HG03064 (cell line): ENCODE measurements around the gene ADGRL4.
"Not testable (repeated sequence)": the region's sequence is repeated elsewhere in the genome, so short reads cannot be mapped to it uniquely, and the experiment has no call there.

Experiments
- ATAC-seq: cut with Tn5 transposase; IDR thresholded peaks from one replicate; pipeline ENCODE4 v1.9.1; 2021; ENCODE audit warnings: low read depth; ENCODE audit not compliant: unreplicated experiment

Gene ADGRL4

GRCh38 chr1:79006564-79006963 is at the start of gene ADGRL4:
TSS of gene ADGRL4 (minus strand) at chr1:79006730. CDS start at chr1:79006654, 76 bp downstream.
- no peak for ATAC-seq

- ATAC-seq, result no peak
These were observed 49.3 kb upstream of the ADGRL4 start for GRCh38 chr1:79055856-79056255.

GRCh38 chr1:79052829-79053449 is 46.4 kb upstream of the ADGRL4 start:
- peak; percentile 97 for ATAC-seq

- no peak for ATAC-seq
These were observed 38.6 kb upstream of the ADGRL4 start for GRCh38 chr1:79044974-79045650.

GRCh38 chr1:79043506-79043905 is 37.0 kb upstream of the ADGRL4 start:
- no peak for ATAC-seq

GRCh38 chr1:79042539-79042938 is 36.0 kb upstream of the ADGRL4 start:
- no peak for ATAC-seq

- peak; percentile 63 for ATAC-seq
These were observed 35.6 kb upstream of the ADGRL4 start for GRCh38 chr1:79042117-79042516.

GRCh38 chr1:79041666-79042065 is 35.1 kb upstream of the ADGRL4 start:
- ATAC-seq, result no peak

GRCh38 chr1:79040424-79041082 is 34.0 kb upstream of the ADGRL4 start:
- ATAC-seq, result peak; percentile 86

- no peak for ATAC-seq
These were observed 30.6 kb upstream of the ADGRL4 start for GRCh38 chr1:79037085-79037484.

GRCh38 chr1:79012500-79012899 is 6.0 kb upstream of the ADGRL4 start:
- no peak for ATAC-seq

- no peak for ATAC-seq
These were observed 4.1 kb upstream of the ADGRL4 start for GRCh38 chr1:79010589-79010988.

GRCh38 chr1:79005945-79006344 is 585 bp downstream of the ADGRL4 start:
- ATAC-seq, result no peak

- ATAC-seq, result no peak
These were observed 1.6 kb downstream of the ADGRL4 start for GRCh38 chr1:79004916-79005315.

GRCh38 chr1:78996791-78997190 is 9.7 kb downstream of the ADGRL4 start:
- no peak for ATAC-seq

- ATAC-seq, result no peak
These were observed 19.5 kb downstream of the ADGRL4 start for GRCh38 chr1:78987042-78987441.

- no peak for ATAC-seq
These were observed 26.0 kb downstream of the ADGRL4 start for GRCh38 chr1:78980511-78980910.

- ATAC-seq, result no peak
These were observed 33.8 kb downstream of the ADGRL4 start for GRCh38 chr1:78972723-78973122.

- ATAC-seq, result not testable (repeated sequence)
These were observed 39.4 kb downstream of the ADGRL4 start for GRCh38 chr1:78967091-78967490.

GRCh38 chr1:78958711-78959110 is 47.8 kb downstream of the ADGRL4 start:
- ATAC-seq, result no peak

- ATAC-seq, result no peak
These were observed 55.7 kb downstream of the ADGRL4 start for GRCh38 chr1:78950826-78951225.

- no peak for ATAC-seq
These were observed 57.3 kb downstream of the ADGRL4 start for GRCh38 chr1:78949227-78949626.
